OCI-LY1 (cell line): Measurements from ENCODE around the gene GPR22.

Experiments used
- H2AFZ ChIP-seq: fragments of 200-600 bp; sonication (generic), shearing (Covaris generic); 2 replicates; pipeline ENCODE4 v1.6.0; 2014; ENCODE audit warnings: antibody characterized with exemption, mild to moderate bottlenecking, low read length
- H3F3A ChIP-seq: fragments of 200-600 bp; sonication (generic), shearing (Covaris generic); 2 replicates; pipeline ENCODE4 v1.6.0; 2014; ENCODE audit warnings: mild to moderate bottlenecking, antibody characterized with exemption, low read length, moderate library complexity; ENCODE audit not compliant: insufficient read depth
- H3K27ac ChIP-seq: fragments of 200-600 bp; sonication (generic); 2 replicates; pipeline ENCODE4 v1.5.1; 2014; ENCODE audit warnings: low read length, mixed run types, mild to moderate bottlenecking, low read depth; ENCODE audit not compliant: poor library complexity, severe bottlenecking
- H3K27me3 ChIP-seq: fragments of 200-600 bp; sonication (generic); 2 replicates; pipeline ENCODE4 v1.6.0; 2014; ENCODE audit warnings: antibody characterized with exemption, mild to moderate bottlenecking, low read length, moderate library complexity; ENCODE audit not compliant: insufficient read depth
- H3K36me3 ChIP-seq: fragments of 200-600 bp; sonication (generic); 2 replicates; pipeline ENCODE4 v1.6.1; 2014; ENCODE audit warnings: mild to moderate bottlenecking, antibody characterized with exemption, low read length, moderate library complexity, mixed read lengths; ENCODE audit not compliant: insufficient read depth
- H3K4me1 ChIP-seq: fragments of 200-600 bp; sonication (generic); 2 replicates; pipeline ENCODE4 v1.5.1; 2014; ENCODE audit warnings: mild to moderate bottlenecking, low read length, moderate library complexity; ENCODE audit not compliant: insufficient read depth, severe bottlenecking
- H3K4me2 ChIP-seq: fragments of 200-600 bp; sonication (generic), shearing (Covaris generic); 2 replicates; pipeline ENCODE4 v1.6.1; 2014; ENCODE audit warnings: low read length
- H3K4me3 ChIP-seq: fragments of 200-600 bp; sonication (generic); 2 replicates; pipeline ENCODE4 v1.5.1; 2014; ENCODE audit warnings: low read length, low read depth, mild to moderate bottlenecking, mixed read lengths; ENCODE audit not compliant: poor library complexity, severe bottlenecking
- H3K79me2 ChIP-seq: fragments of 200-600 bp; shearing (Covaris generic); 2 replicates; pipeline ENCODE4 v1.6.1; 2016; ENCODE audit warnings: mixed run types, low read length, mixed read lengths; ENCODE audit not compliant: insufficient read depth
- H3K9ac ChIP-seq: fragments of 200-600 bp; sonication (generic), shearing (Covaris generic); 2 replicates; pipeline ENCODE4 v1.6.1; 2014; ENCODE audit warnings: mild to moderate bottlenecking, low read length, mixed read lengths
- H3K9me2 ChIP-seq: fragments of 200-600 bp; sonication (generic), shearing (Covaris generic); 2 replicates; pipeline ENCODE4 v1.6.1; 2014; ENCODE audit warnings: low read depth, mild to moderate bottlenecking, low read length, mixed read lengths
- H3K9me3 ChIP-seq: fragments of 200-600 bp; shearing (Covaris generic); 2 replicates; pipeline ENCODE4 v1.6.1; 2014; ENCODE audit warnings: low read length, mixed read lengths
- H4K20me1 ChIP-seq: fragments of 200-600 bp; sonication (generic), shearing (Covaris generic); 2 replicates; pipeline ENCODE4 v1.6.0; 2016; ENCODE audit warnings: mild to moderate bottlenecking, low read length; ENCODE audit not compliant: insufficient read depth
- CTCF ChIP-seq: fragments of 200-600 bp; sonication (generic), shearing (Covaris generic); IDR thresholded peaks from 2 replicates; pipeline ENCODE4 v1.5.1; 2017; ENCODE audit warnings: mild to moderate bottlenecking, antibody characterized with exemption, low read length, moderate library complexity, mixed read lengths
- EZH2 ChIP-seq: fragments of 200-600 bp; sonication (generic), shearing (Covaris generic); IDR thresholded peaks from 2 replicates; pipeline ENCODE4 v1.8.0; 2017; ENCODE audit warnings: borderline replicate concordance, mixed run types, mild to moderate bottlenecking, antibody characterized with exemption, low read length, moderate library complexity, mixed read lengths

GPR22 gene

GRCh38 chr7:107469929-107470328 is at the start of gene GPR22:
Gene GPR22, plus strand, starts transcription at chr7:107470057. Its CDS starts 4,004 bp downstream, at chr7:107474061.
- no peak for TF ChIP-seq CTCF
- TF ChIP-seq EZH2, result no peak
- Histone ChIP-seq H3K9me3 (no peaks in the 10 kb centered on the region), H3K27ac (peak within 1 kb of the TSS; percentile 12), H3K4me1 (peaks cover 25% of the 10 kb centered on the region), H3K9ac (no peak within 1 kb of the TSS), H3F3A (no peaks in the 10 kb centered on the region), H3K36me3 (no peaks in the 10 kb centered on the region), H3K9me2 (no peaks in the 10 kb centered on the region), H2AFZ (no peak within 1 kb of the TSS), H3K27me3 (no peaks in the 10 kb centered on the region), H4K20me1 (no peaks in the 10 kb centered on the region), H3K4me2 (peak within 1 kb of the TSS; percentile 52), H3K79me2 (no peaks in the 10 kb centered on the region), H3K4me3 (peak within 1 kb of the TSS; percentile 24)

- Histone ChIP-seq H3K9ac (no peak overlapping the region), H3K4me2 (no peak overlapping the region), H3K27me3 (no peaks in the 10 kb centered on the region), H3K4me3 (no peak overlapping the region), H3K36me3 (peaks cover 3% of the 10 kb centered on the region; the same call in 1 of the 2 replicates), H4K20me1 (no peaks in the 10 kb centered on the region), H3K4me1 (no peaks in the 10 kb centered on the region), H3F3A (no peaks in the 10 kb centered on the region), H3K27ac (no peak overlapping the region), H3K79me2 (no peaks in the 10 kb centered on the region), H3K9me2 (no peaks in the 10 kb centered on the region), H2AFZ (no peak overlapping the region), H3K9me3 (peaks cover 6% of the 10 kb centered on the region; the same call in 1 of the 2 replicates)
- TF ChIP-seq EZH2 (no peak), CTCF (no peak)
Observed at GRCh38 chr7:107427462-107427861, 42.4 kb upstream of the GPR22 start.

- Histone ChIP-seq H4K20me1 (no peaks in the 10 kb centered on the region), H3F3A (no peaks in the 10 kb centered on the region), H3K4me3 (no peak overlapping the region), H3K4me2 (no peak overlapping the region), H2AFZ (no peak overlapping the region), H3K27me3 (no peaks in the 10 kb centered on the region), H3K27ac (no peak overlapping the region), H3K9ac (no peak overlapping the region), H3K79me2 (no peaks in the 10 kb centered on the region), H3K9me2 (no peaks in the 10 kb centered on the region), H3K36me3 (peaks cover 3% of the 10 kb centered on the region; the same call in 1 of the 2 replicates), H3K4me1 (no peaks in the 10 kb centered on the region), H3K9me3 (peaks cover 9% of the 10 kb centered on the region; the same call in 1 of the 2 replicates)
- no peak for TF ChIP-seq CTCF
- TF ChIP-seq EZH2, result no peak
Observed at GRCh38 chr7:107428642-107429041, 41.2 kb upstream of the GPR22 start.
